ENCODE results near the gene ZP4.

Gene ZP4

GRCh38 chr1:237932816-237933215 lies 42.1 kb upstream of the ZP4 start:
- TF ChIP-seq, protein P1, sequence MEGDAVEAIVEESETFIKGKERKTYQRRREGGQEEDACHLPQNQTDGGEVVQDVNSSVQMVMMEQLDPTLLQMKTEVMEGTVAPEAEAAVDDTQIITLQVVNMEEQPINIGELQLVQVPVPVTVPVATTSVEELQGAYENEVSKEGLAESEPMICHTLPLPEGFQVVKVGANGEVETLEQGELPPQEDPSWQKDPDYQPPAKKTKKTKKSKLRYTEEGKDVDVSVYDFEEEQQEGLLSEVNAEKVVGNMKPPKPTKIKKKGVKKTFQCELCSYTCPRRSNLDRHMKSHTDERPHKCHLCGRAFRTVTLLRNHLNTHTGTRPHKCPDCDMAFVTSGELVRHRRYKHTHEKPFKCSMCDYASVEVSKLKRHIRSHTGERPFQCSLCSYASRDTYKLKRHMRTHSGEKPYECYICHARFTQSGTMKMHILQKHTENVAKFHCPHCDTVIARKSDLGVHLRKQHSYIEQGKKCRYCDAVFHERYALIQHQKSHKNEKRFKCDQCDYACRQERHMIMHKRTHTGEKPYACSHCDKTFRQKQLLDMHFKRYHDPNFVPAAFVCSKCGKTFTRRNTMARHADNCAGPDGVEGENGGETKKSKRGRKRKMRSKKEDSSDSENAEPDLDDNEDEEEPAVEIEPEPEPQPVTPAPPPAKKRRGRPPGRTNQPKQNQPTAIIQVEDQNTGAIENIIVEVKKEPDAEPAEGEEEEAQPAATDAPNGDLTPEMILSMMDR (IDR thresholded peaks at IDR 0.05; ENCODE audit: borderline replicate concordance, extremely low read depth, low read length, poor library complexity, severe bottlenecking): no peak
- TF ChIP-seq EZH2 (IDR thresholded peaks at IDR 0.05; ENCODE audit: borderline replicate concordance, low read depth, low read length, severe bottlenecking): no peak
- no peak overlapping the region for H3K9ac ChIP-seq (ENCODE audit: low read depth, low read length)
- H3K4me1 ChIP-seq (ENCODE audit: insufficient read depth, low read length): no peaks in the 10 kb centered on the region
- H3K27ac ChIP-seq (ENCODE audit: low read length): no peak overlapping the region
- H3K4me3 ChIP-seq (ENCODE audit: low read depth in 1 of 2, low read length in 2 of 2): no peak overlapping the region
- H4K20me1 ChIP-seq (ENCODE audit: insufficient read depth, low read length): no peaks in the 10 kb centered on the region
- H3K27me3 ChIP-seq (ENCODE audit: insufficient read depth, low read length, poor library complexity): no peaks in the 10 kb centered on the region
- DNase-seq (no peak), ATAC-seq (ENCODE audit: insufficient read depth, low read depth) (no peak)
- no peak overlapping the region for H2AFZ ChIP-seq (ENCODE audit: low read depth, low read length)
- no peaks in the 10 kb centered on the region for H3K9me3 ChIP-seq (ENCODE audit: insufficient read depth, low read length, severe bottlenecking)
- H3K4me2 ChIP-seq (ENCODE audit: insufficient read depth, low read length): no peak overlapping the region
- no peaks in the 10 kb centered on the region for H3K36me3 ChIP-seq (ENCODE audit: insufficient read depth, low read length)
- no peaks in the 10 kb centered on the region for H3K79me2 ChIP-seq (ENCODE audit: insufficient read depth, low read length)

DNA sequence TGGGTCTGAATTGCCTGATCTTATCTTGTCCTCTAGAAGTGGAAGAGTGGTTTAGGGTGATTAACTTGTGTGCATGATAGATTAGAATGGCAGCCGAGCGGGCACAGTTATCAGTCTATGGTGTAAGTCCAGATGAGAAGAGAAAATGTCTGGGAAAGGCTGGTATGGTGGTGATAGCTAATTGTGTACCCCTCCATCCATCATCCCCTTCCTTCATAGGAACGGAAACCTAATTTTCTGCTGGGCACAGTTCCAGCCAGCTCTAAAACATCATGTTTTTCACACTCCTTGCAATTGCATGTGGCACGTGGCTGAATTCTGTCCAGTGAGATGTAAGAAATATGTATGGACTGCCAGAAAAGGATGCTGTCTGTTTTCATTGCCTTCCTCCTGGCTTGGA lies 40.9 kb upstream of the ZP4 start:
- no peak for DNase-seq
- no peak overlapping the region for H3K4me2 ChIP-seq (ENCODE audit: insufficient read depth, low read length)
- no peak for ATAC-seq (ENCODE audit: insufficient read depth, low read depth)
- H3K9me3 ChIP-seq (ENCODE audit: insufficient read depth, low read length, severe bottlenecking): no peaks in the 10 kb centered on the region
- H3K9ac ChIP-seq (ENCODE audit: low read depth, low read length): no peak overlapping the region
- H3K36me3 ChIP-seq (ENCODE audit: insufficient read depth, low read length): no peaks in the 10 kb centered on the region
- H3K27ac ChIP-seq (ENCODE audit: low read length): no peak overlapping the region
- TF ChIP-seq EZH2 (IDR thresholded peaks at IDR 0.05; ENCODE audit: borderline replicate concordance, low read depth, low read length, severe bottlenecking): no peak
- TF ChIP-seq, protein P1 (IDR thresholded peaks at IDR 0.05; ENCODE audit: borderline replicate concordance, extremely low read depth, low read length, poor library complexity, severe bottlenecking): no peak
- H2AFZ ChIP-seq (ENCODE audit: low read depth, low read length): no peak overlapping the region
- H3K27me3 ChIP-seq (ENCODE audit: insufficient read depth, low read length, poor library complexity): no peaks in the 10 kb centered on the region
- H3K4me1 ChIP-seq (ENCODE audit: insufficient read depth, low read length): no peaks in the 10 kb centered on the region
- no peaks in the 10 kb centered on the region for H4K20me1 ChIP-seq (ENCODE audit: insufficient read depth, low read length)
- no peak overlapping the region for H3K4me3 ChIP-seq (ENCODE audit: low read depth in 1 of 2, low read length in 2 of 2)
- H3K79me2 ChIP-seq (ENCODE audit: insufficient read depth, low read length): no peaks in the 10 kb centered on the region

DNA sequence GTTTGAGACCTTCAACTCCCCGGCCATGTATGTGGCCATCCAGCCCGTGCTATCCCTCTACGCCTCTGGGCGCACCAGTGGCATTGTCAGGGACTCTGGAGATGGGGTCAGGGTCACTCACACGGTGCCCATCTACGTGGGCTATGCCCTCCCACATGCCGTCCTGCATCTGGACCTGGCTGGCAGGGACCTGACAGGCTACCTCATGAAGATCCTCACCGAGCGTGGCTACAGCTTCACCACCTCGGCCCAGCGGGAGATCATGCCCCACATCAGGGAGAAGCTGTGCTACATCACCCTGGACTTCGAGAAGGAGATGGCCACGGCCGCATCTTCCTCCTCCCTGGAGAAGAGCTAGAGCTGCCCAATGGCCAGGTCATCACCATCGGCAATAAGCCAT lies 36.5 kb upstream of the ZP4 start:
- Histone ChIP-seq H3K27me3 (ENCODE audit: insufficient read depth, low read length, poor library complexity) (no peaks in the 10 kb centered on the region), H3K79me2 (ENCODE audit: insufficient read depth, low read length) (no peaks in the 10 kb centered on the region), H4K20me1 (ENCODE audit: insufficient read depth, low read length) (no peaks in the 10 kb centered on the region), H3K4me2 (ENCODE audit: insufficient read depth, low read length) (no peak overlapping the region), H3K4me1 (ENCODE audit: insufficient read depth, low read length) (no peaks in the 10 kb centered on the region), H3K9me3 (ENCODE audit: insufficient read depth, low read length, severe bottlenecking) (no peaks in the 10 kb centered on the region), H3K36me3 (ENCODE audit: insufficient read depth, low read length) (no peaks in the 10 kb centered on the region), H3K9ac (ENCODE audit: low read depth, low read length) (no peak overlapping the region), H2AFZ (ENCODE audit: low read depth, low read length) (no peak overlapping the region), H3K27ac (ENCODE audit: low read length) (no peak overlapping the region), H3K4me3 (ENCODE audit: low read depth in 1 of 2, low read length in 2 of 2) (no peak overlapping the region)
- ATAC-seq (ENCODE audit: insufficient read depth, low read depth) (no peak), DNase-seq (no peak)
- no peak for TF ChIP-seq EZH2 (IDR thresholded peaks at IDR 0.05; ENCODE audit: borderline replicate concordance, low read depth, low read length, severe bottlenecking)
- TF ChIP-seq, protein P1 (IDR thresholded peaks at IDR 0.05; ENCODE audit: borderline replicate concordance, extremely low read depth, low read length, poor library complexity, severe bottlenecking): no peak

DNA sequence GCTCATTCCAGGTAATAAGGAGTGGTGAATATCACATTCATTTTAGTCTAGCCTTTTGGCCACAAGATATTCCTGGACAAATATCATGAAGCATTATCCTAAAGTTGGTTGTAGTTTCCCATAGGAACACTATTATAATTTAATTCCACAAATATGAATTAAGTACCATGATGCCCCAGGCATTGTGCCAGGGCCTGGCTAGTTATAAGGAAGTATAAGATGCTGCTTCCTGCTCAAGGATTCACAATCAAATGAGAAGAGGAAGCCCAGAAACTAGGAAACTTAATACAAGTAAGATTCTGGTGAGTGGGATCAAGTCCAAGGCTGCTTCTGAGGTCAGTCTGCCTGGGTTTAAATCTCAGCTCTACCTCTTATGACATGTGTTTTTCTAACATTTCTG lies 30.6 kb upstream of the ZP4 start:
- Histone ChIP-seq H3K79me2 (ENCODE audit: insufficient read depth, low read length) (no peaks in the 10 kb centered on the region), H3K4me3 (ENCODE audit: low read depth in 1 of 2, low read length in 2 of 2) (no peak overlapping the region), H3K4me2 (ENCODE audit: insufficient read depth, low read length) (no peak overlapping the region), H3K9ac (ENCODE audit: low read depth, low read length) (no peak overlapping the region), H3K9me3 (ENCODE audit: insufficient read depth, low read length, severe bottlenecking) (no peaks in the 10 kb centered on the region), H4K20me1 (ENCODE audit: insufficient read depth, low read length) (no peaks in the 10 kb centered on the region), H3K36me3 (ENCODE audit: insufficient read depth, low read length) (no peaks in the 10 kb centered on the region), H3K27me3 (ENCODE audit: insufficient read depth, low read length, poor library complexity) (no peaks in the 10 kb centered on the region), H3K4me1 (ENCODE audit: insufficient read depth, low read length) (no peaks in the 10 kb centered on the region), H2AFZ (ENCODE audit: low read depth, low read length) (no peak overlapping the region), H3K27ac (ENCODE audit: low read length) (no peak overlapping the region)
- no peak for ATAC-seq (ENCODE audit: insufficient read depth, low read depth)
- no peak for DNase-seq
- TF ChIP-seq EZH2 (IDR thresholded peaks at IDR 0.05; ENCODE audit: borderline replicate concordance, low read depth, low read length, severe bottlenecking): no peak
- TF ChIP-seq, protein P1 (IDR thresholded peaks at IDR 0.05; ENCODE audit: borderline replicate concordance, extremely low read depth, low read length, poor library complexity, severe bottlenecking): no peak

Data from DND-41 (cell line).